Measurements from ENCODE around the gene SMIM12.

The SMIM12 gene

DNA sequence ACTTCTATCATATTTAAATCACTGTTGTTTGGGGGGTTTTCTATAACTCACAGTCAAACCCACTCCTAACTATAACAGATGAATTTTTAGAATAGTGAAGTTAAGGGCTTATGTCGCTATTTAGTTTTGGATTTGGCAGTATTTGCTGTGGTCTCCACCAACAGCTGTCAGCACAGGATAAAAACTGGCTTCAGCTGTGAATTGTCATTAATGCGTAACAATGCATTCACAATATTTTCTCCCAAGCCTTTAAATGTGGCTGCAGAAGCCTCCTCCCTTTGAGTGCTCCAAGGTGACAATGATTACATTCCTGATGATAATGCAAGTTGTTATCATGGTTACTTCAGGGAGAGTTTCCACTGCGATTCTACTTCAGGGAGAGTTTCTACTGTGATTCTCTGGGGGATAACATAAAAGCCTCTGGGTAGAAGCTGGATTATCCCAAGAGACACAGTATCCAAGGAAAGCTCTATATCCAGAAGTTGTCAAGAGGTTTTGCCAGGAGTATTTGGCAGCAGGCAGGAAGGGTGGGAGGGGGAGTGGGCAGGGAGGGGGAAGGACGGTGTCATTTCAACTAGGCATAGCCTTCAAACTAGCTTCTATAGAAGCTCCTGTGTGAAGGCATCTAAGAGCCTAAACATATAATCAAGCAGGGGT, 14.9 kb upstream of the SMIM12 start:
- TF ChIP-seq ZNF565 (CRISPR knock-in tag; conservative IDR thresholded peaks at IDR 0.05; ENCODE audit: low read depth) (no peak), ZC3H10 (CRISPR knock-in tag; IDR thresholded peaks at IDR 0.05) (no peak), TSHZ2 (CRISPR knock-in tag; IDR thresholded peaks at IDR 0.05) (no peak), CSDC2 (CRISPR knock-in tag; IDR thresholded peaks at IDR 0.05) (no peak), ZFP3 (CRISPR knock-in tag; IDR thresholded peaks at IDR 0.05) (no peak), TOX (CRISPR knock-in tag; IDR thresholded peaks at IDR 0.05; ENCODE audit: borderline replicate concordance) (no peak), ESRRG (CRISPR knock-in tag; IDR thresholded peaks at IDR 0.05) (no peak), BACH2 (CRISPR knock-in tag; IDR thresholded peaks at IDR 0.05; ENCODE audit: borderline replicate concordance) (no peak), RARB (CRISPR knock-in tag; IDR thresholded peaks at IDR 0.05) (no peak), ISL1 (CRISPR knock-in tag; IDR thresholded peaks at IDR 0.05) (no peak)
- TF ChIP-seq, protein P1, sequence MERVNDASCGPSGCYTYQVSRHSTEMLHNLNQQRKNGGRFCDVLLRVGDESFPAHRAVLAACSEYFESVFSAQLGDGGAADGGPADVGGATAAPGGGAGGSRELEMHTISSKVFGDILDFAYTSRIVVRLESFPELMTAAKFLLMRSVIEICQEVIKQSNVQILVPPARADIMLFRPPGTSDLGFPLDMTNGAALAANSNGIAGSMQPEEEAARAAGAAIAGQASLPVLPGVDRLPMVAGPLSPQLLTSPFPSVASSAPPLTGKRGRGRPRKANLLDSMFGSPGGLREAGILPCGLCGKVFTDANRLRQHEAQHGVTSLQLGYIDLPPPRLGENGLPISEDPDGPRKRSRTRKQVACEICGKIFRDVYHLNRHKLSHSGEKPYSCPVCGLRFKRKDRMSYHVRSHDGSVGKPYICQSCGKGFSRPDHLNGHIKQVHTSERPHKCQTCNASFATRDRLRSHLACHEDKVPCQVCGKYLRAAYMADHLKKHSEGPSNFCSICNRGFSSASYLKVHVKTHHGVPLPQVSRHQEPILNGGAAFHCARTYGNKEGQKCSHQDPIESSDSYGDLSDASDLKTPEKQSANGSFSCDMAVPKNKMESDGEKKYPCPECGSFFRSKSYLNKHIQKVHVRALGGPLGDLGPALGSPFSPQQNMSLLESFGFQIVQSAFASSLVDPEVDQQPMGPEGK (CRISPR knock-in tag; IDR thresholded peaks at IDR 0.05; ENCODE audit: borderline replicate concordance), result no peak
- TF ChIP-seq, protein P2, sequence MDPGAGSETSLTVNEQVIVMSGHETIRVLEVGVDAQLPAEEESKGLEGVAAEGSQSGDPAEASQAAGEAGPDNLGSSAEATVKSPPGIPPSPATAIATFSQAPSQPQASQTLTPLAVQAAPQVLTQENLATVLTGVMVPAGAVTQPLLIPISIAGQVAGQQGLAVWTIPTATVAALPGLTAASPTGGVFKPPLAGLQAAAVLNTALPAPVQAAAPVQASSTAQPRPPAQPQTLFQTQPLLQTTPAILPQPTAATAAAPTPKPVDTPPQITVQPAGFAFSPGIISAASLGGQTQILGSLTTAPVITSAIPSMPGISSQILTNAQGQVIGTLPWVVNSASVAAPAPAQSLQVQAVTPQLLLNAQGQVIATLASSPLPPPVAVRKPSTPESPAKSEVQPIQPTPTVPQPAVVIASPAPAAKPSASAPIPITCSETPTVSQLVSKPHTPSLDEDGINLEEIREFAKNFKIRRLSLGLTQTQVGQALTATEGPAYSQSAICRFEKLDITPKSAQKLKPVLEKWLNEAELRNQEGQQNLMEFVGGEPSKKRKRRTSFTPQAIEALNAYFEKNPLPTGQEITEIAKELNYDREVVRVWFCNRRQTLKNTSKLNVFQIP (CRISPR knock-in tag; IDR thresholded peaks at IDR 0.05; ENCODE audit: borderline replicate concordance, low read depth), result no peak
- TF ChIP-seq, protein P3, sequence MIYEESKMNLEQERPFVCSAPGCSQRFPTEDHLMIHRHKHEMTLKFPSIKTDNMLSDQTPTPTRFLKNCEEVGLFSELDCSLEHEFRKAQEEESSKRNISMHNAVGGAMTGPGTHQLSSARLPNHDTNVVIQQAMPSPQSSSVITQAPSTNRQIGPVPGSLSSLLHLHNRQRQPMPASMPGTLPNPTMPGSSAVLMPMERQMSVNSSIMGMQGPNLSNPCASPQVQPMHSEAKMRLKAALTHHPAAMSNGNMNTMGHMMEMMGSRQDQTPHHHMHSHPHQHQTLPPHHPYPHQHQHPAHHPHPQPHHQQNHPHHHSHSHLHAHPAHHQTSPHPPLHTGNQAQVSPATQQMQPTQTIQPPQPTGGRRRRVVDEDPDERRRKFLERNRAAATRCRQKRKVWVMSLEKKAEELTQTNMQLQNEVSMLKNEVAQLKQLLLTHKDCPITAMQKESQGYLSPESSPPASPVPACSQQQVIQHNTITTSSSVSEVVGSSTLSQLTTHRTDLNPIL (CRISPR knock-in tag; IDR thresholded peaks at IDR 0.05; ENCODE audit: low read depth), result no peak
- no peak for ATAC-seq

GRCh38 chr1:34872133-34872503, 12.6 kb upstream of the SMIM12 start:
- ATAC-seq, result no peak
- TF ChIP-seq GLIS3 (CRISPR knock-in tag; IDR thresholded peaks at IDR 0.05), result no peak
- TF ChIP-seq SNAI2 (CRISPR knock-in tag; IDR thresholded peaks at IDR 0.05), result no peak
- no peak for TF ChIP-seq ZC3H10 (CRISPR knock-in tag; IDR thresholded peaks at IDR 0.05)
- TF ChIP-seq OSR1 (CRISPR knock-in tag; IDR thresholded peaks at IDR 0.05), result no peak
- TF ChIP-seq, protein P1 (CRISPR knock-in tag; IDR thresholded peaks at IDR 0.05; ENCODE audit: borderline replicate concordance), result no peak
- TF ChIP-seq TOX (CRISPR knock-in tag; IDR thresholded peaks at IDR 0.05; ENCODE audit: borderline replicate concordance), result no peak
- TF ChIP-seq, protein P2 (CRISPR knock-in tag; IDR thresholded peaks at IDR 0.05; ENCODE audit: borderline replicate concordance, low read depth), result no peak
- no peak for TF ChIP-seq ZFP3 (CRISPR knock-in tag; IDR thresholded peaks at IDR 0.05)
- TF ChIP-seq ZNF70 (CRISPR knock-in tag; IDR thresholded peaks at IDR 0.05), result no peak
- TF ChIP-seq TCF4 (CRISPR knock-in tag; IDR thresholded peaks at IDR 0.05; ENCODE audit: borderline replicate concordance), result no peak
